ENCODE measurements around the gene ZNF496. TPM values are rescaled to one million over a fixed set of nuclear protein-coding genes. Genes with fewer than 3 reads are reported as not detected.

The ZNF496 gene
- total and polyA plus RNA-seq, 2 of the 13 experiments (the other 11 are each of a cell fraction or from before 2014, with no cell fraction given) = 14.8 to 18.6 TPM

DNA sequence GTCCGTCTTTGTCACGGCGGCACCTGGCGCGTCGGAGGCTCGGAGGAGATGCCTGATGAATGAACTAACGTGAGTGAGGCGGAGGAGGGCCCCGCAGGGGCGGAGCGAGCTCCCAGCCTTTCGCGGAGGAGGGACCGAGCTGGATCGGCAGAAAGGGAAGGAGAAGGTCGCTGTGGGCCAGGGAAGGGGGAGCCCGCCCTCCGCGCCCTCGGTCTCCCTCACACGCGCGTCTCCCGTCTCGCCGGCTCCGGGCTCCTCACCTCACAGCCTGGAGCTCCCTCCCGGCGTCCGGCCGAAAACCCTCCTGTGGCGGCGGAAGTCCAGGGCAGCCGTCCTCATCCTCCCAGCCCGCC is 519 bp downstream of the ZNF496 start (continued):
- TF ChIP-seq, protein P1, sequence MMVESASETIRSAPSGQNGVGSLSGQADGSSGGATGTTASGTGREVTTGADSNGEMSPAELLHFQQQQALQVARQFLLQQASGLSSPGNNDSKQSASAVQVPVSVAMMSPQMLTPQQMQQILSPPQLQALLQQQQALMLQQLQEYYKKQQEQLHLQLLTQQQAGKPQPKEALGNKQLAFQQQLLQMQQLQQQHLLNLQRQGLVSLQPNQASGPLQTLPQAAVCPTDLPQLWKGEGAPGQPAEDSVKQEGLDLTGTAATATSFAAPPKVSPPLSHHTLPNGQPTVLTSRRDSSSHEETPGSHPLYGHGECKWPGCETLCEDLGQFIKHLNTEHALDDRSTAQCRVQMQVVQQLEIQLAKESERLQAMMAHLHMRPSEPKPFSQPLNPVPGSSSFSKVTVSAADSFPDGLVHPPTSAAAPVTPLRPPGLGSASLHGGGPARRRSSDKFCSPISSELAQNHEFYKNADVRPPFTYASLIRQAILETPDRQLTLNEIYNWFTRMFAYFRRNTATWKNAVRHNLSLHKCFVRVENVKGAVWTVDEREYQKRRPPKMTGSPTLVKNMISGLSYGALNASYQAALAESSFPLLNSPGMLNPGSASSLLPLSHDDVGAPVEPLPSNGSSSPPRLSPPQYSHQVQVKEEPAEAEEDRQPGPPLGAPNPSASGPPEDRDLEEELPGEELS (CRISPR knock-in tag; IDR thresholded peaks at IDR 0.05) = no peak
- TF ChIP-seq SMAD9 (CRISPR knock-in tag; IDR thresholded peaks at IDR 0.05) (no peak), SRSF9 (IDR thresholded peaks at IDR 0.05; ENCODE audit: borderline replicate concordance, insufficient read depth, low read depth, low read length, poor library complexity, severe bottlenecking) (no peak), GTF2F1 (IDR thresholded peaks at IDR 0.05; ENCODE audit: low read length) (no peak), RORA (CRISPR knock-in tag; IDR thresholded peaks at IDR 0.05) (no peak), ZNF441 (CRISPR knock-in tag; IDR thresholded peaks at IDR 0.05; ENCODE audit: borderline replicate concordance) (no peak), HOXA7 (CRISPR knock-in tag; IDR thresholded peaks at IDR 0.05) (no peak), ISL2 (CRISPR knock-in tag; IDR thresholded peaks at IDR 0.05) (0 out of 2 replicates have a peak, but pooled peaks have one; percentile 17), ZNF709 (CRISPR knock-in tag; IDR thresholded peaks at IDR 0.05) (no peak), TSC22D2 (CRISPR knock-in tag; IDR thresholded peaks at IDR 0.05; ENCODE audit: borderline replicate concordance) (no peak), SKIL (CRISPR knock-in tag; IDR thresholded peaks at IDR 0.05; ENCODE audit: borderline replicate concordance) (0 out of 2 replicates have a peak, but pooled peaks have one; percentile 24), ZNF644 (CRISPR knock-in tag; IDR thresholded peaks at IDR 0.05; ENCODE audit: low read depth) (no peak), ZNF639 (CRISPR knock-in tag; conservative IDR thresholded peaks at IDR 0.05) (no peak), PHF8 (CRISPR knock-in tag; IDR thresholded peaks at IDR 0.05) (no peak; the same call in 1 of the 2 replicates), ZBTB10 (CRISPR knock-in tag; IDR thresholded peaks at IDR 0.05; ENCODE audit: borderline replicate concordance) (no peak), ATM (IDR thresholded peaks at IDR 0.05; ENCODE audit: borderline replicate concordance) (no peak), KDM6A (CRISPR knock-in tag; IDR thresholded peaks at IDR 0.05; ENCODE audit: low read depth) (no peak)
- TF ChIP-seq, protein P2, sequence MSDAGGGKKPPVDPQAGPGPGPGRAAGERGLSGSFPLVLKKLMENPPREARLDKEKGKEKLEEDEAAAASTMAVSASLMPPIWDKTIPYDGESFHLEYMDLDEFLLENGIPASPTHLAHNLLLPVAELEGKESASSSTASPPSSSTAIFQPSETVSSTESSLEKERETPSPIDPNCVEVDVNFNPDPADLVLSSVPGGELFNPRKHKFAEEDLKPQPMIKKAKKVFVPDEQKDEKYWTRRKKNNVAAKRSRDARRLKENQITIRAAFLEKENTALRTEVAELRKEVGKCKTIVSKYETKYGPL (CRISPR knock-in tag; IDR thresholded peaks at IDR 0.05) = no peak
- TF ChIP-seq, protein P3, sequence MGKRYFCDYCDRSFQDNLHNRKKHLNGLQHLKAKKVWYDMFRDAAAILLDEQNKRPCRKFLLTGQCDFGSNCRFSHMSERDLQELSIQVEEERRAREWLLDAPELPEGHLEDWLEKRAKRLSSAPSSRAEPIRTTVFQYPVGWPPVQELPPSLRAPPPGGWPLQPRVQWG (CRISPR knock-in tag; IDR thresholded peaks at IDR 0.05; ENCODE audit: borderline replicate concordance, low read depth) = no peak
- TF ChIP-seq, protein P4, sequence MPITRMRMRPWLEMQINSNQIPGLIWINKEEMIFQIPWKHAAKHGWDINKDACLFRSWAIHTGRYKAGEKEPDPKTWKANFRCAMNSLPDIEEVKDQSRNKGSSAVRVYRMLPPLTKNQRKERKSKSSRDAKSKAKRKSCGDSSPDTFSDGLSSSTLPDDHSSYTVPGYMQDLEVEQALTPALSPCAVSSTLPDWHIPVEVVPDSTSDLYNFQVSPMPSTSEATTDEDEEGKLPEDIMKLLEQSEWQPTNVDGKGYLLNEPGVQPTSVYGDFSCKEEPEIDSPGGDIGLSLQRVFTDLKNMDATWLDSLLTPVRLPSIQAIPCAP (CRISPR knock-in tag; IDR thresholded peaks at IDR 0.05; ENCODE audit: low read depth) = no peak
